AG08396 (cell line): ENCODE measurements around the gene UPP1.
"Not testable (repeated sequence)": the region's sequence is repeated elsewhere in the genome, so short reads cannot be mapped to it uniquely, and the experiment has no call there.

Experiments used
- DNase-seq: peaks from one replicate; pipeline ENCODE4 v3.0.0; 2012; ENCODE audit warnings: low spot score, mixed read lengths

UPP1 gene

DNA sequence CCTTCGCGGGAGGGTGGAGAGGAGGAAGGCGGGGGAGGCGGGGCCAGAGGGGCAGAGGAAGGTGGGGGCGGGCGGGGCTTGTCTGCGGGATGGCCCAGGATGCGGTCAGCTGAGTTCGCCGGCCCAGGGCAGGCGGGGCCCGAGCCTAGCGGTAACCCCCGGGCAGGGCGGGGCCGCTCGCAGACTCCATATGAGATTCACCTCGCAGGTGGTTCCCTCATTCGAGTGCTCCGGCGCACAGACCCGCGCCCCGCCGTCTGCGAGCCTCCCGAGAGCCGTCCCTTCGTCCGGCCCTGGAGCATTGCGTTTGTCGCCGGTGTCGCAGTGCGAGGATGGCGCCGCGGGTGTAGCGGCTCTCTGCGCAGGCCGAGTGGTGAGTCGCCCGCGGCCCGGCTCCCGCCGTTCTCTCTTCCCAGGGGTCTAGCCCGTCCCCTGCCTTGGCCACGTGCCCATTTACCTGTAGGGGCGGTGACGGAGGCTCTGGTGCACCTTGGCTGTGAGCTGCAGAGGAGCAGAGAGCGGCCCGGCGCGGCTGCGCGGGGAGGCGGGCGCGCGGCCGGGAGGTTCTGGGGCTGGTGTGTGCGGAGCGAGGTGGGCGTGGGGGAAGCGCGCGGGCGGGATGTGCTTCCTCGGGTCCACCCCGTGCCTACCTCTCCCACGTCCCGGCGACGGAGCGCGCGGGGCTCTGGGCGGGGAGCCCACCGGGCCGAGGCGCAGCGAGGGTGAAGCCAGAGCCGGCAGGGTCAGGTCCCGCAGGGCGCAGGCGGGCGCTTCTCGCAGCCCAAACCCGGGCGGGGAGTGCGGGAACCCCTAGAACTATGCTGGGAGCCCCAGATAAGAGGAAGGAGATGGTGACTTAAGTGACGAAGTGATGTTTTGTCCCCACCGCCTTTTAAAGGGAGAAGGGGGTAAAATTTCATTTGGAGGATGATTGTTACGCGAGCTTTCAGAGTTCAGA, at the start of gene UPP1:
TSS of gene UPP1 (plus strand) at position 220 of the 958 bp plus-strand sequence. CDS start 5,519 bp downstream, outside the sequence.
- DNase-seq: peak; percentile 90

DNA sequence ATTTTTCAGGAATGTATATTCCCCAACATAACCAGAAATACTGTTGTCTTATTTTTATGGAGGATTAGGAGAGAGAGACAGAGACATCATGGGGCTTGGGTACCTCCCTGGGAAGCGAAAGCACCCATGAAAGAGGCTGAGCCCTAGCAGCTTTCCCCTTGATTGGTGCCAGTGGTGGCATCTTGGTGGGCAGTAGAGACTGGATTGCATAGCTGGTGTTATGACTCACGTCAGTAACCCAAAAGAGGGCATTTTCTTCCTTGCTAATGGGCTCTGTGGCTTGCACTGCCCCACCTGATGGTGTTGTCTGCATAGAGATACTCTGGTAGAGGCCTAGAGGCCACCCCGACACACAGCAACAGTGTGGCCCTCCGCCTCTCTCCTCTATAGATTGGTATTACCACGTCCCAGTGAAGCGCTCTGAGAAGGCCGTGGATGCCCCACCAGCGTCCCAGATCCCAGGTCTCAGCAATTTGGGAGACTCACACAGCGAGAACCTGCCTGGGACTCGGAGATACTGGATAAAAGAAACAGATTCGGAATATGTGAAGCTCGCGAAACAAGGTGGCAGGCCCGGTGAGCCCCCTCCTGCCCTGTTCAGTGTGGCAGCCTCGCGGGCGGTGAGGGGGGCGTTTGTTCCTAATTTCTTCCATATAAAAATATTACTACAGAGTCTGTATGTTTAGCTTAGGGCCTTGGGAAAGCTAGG, 48.0 kb upstream of the UPP1 start:
- DNase-seq: no peak

DNA sequence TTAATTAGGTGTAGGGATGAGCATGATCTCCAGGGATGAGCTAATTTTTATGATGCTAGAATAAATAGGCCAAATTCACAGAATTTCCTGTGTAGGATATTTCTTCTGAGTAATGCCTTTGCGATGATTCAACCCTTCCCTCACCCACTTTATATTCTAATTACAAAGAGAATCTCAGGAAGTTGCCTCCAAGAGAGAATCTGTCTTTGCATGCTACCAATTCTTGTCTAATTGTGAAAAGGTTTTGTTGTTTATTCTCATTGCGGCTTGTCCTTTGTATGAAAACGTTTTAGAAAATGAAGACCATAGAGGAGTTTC, 47.5 kb upstream of the UPP1 start:
- no peak for DNase-seq

DNA sequence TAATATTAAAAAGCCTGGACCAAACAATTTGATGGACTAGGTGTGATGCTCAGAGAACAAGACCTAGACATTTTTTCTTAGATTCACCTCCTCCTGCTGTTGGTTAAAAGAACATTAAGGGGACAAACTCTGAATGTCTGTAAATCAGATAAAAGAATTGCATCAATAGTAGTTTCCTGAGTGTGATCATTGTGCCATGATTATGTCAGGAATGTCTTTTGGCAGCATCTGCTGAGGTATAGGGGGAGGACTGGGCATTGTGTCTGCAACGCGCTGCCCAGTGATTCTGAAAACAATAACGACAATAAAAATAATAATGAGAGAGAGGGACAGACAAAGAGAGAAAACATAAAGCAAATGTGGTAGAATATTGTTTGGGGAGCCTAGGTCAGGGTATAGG, 46.8 kb upstream of the UPP1 start:
- DNase-seq: no peak

DNA sequence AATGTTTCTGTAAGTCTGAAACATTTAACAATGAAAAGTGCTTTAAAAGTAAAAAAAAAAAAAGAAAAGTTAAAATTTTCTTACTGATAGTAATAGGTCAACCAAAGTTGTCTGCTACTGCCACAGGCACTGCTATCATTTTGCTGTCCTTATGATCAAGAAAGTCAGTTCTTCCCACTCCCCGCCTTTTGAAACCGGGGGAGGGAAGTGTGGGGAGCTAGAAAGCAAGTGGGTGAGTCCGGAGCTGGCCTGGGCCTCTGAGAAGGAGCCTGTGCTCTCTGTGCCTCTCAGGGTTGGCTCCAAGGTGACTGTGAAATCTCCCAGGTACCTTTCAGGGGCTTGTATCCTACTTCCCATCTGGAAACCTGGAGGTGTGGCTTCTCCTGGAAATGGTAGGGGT, 46.4 kb upstream of the UPP1 start:
- no peak for DNase-seq

DNA sequence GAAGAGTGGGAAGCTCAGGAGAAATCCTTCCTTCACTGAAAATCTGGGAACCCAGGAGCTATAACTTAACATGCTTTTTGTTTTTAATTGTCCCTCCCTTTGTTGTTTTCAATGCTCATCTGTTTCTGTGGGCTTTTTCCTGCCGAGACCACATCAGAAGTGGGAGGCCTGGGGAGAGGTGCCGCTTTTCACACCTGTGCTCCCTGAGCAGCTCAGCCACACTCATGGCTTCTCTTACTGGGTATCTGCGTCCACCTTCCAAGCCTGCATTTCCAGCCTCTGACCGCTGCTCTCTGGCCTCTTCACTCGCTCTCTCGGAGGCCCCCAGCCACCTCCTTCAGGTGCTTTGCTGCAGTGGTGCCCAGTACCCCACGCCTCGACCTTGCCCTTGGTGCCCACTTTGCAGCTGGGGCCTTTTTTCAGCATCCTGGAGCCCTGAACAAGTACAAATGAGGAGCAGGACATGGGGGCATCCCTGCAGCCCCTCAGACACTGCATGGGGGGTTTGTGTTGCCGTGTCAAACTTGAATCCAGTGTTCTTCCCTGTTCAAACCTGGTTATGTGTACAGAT, 43.8 kb upstream of the UPP1 start:
- no peak for DNase-seq

DNA sequence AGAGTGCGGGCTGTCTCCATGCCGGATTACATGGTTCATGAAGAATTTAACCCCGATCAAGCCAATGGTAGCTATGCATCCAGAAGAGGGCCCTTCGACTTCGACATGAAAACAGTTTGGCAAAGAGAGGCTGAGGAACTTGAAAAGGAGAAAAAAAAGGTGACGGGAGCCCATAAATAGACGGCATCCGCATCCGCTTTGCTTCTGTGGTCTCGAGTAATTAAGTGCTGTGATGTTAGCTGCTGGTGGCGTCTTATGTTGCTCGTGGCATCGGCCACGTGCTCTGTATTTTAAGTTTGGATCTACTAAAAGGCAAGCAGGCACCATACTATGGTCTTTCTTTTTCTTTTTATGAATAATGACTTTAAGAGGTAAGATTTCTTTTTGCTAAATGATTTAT, 42.6 kb upstream of the UPP1 start:
- DNase-seq: no peak

DNA sequence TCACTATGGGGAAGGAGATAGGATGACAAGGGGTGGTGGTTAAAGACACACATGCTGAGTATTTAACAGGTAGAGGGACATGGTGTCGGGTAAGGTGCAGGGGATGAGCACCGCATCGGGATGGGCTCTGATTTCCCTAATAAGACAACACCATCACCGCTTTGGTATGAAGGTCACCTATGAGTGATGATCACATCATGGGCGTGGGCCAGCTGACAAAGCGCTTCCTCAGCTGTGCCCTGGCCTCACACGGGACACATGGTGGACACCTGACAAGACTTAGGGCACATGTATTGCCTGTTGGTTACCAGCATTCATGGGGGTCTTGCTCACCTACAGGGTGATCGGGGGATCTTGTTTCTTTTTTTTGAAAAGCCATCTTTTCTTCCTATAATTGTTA, 41.0 kb upstream of the UPP1 start:
- DNase-seq: no peak

DNA sequence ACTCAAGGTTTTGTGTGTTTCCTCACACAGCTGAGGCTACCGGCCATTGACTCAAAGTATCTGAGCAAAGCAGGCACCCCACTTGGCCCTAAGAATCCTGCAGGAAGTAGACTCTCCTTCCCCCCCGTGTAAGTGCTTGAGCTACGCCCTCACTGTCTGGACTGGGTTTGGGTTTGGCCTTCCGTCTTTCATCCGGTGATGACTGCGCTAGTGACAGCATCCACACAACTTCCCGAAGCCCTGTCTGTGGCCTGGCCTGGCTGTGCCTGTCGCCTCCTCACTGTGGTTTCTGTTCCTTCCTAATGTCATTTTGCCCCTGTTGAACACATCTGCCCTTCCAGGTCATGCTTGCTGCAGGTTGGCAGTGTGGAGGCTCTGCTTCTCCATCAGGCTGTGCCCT, 39.2 kb upstream of the UPP1 start:
- no peak for DNase-seq

DNA sequence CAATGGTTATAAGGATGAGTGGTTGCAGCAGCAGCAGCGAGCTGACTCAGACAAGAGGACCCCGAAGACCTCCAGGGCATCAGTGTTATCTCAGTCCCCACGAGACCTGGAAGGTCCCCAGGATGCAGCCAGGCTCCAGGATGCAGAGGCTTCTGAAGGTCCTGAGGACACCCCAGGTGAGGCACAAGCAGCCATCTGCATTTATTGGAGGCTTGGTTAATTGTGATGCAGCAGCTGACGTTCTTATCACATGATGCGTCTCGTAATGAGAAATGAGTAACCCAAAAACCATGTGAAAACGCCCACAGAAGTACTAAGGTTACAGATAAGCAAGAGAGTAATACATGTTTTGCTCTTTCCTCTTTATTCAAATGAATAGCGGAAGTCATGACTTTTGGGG, 36.3 kb upstream of the UPP1 start:
- DNase-seq: no peak

DNA sequence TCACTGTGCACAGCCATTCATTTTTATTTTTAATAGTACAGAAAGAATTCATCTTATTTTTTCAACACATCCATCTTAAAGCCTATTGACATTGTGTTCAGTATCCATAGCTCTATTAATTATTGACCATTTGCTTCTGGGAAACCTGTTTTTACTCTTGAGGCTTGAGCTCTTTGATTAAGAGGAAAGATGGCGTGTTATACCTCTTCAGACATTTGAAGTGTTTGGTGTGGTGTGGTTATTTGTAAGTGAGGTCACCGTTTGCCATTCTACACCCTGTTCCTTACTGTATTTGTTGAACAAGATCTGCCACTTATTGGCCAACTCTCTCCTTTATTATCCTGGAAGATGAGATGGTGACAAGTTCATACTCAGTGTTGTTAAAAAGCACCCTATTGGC, 35.3 kb upstream of the UPP1 start:
- no peak for DNase-seq

DNA sequence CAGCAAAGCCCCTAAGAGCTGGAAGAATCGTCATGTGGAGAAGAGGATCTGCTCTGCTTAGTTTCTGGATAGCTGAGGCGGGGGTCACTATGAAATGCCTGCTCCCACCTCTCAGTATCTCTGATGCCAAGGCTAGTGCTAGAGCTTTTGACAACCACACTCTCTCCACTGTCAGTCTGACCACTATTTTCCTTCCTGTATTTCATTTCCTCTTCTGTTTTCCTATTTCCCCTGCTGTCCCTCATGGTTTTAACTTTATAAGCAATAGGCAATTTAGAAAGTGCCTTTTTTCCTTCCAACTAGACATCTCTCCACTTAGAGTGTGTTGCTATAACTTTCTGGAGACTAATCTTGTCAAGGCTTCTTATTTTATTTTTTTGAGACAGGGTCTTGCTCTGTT, 30.1 kb upstream of the UPP1 start:
- no peak for DNase-seq

DNA sequence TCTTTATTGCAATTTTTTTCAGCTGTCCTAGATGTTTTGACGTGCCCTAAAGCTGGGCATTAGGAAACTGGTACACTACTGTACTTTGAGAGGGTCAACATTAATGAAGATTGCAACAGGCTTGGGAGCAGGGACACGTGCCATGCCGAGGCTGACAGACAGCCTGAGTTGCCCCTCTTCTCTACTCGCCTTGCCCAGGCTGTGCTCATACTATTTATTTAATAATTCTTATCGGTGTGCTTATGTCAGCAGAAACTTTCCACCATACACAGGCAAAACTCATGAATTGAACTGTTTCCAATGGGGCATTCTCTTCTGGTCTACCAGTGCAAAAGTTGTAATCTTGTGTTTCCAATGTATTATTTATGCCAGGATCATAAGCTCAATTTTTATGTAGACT, 29.4 kb upstream of the UPP1 start:
- no peak for DNase-seq

DNA sequence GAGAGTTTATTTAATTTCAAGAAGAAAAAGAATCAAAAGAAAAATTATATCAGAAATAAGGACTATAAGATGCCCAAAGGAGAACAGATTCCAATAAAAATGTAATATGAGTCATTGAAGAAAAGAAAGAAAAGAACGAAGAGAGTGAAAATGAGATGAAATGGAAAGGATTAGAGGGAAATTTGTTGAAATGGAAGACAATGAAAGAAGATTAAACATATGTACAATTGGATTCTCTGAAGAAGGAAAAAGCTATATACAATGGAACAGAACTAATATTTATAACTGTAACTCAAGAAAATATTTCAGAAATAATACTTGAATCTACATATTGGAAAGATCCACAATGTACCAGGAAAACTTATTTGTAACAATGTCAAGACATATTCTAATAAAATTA, 25.1 kb upstream of the UPP1 start:
- DNase-seq: no peak

DNA sequence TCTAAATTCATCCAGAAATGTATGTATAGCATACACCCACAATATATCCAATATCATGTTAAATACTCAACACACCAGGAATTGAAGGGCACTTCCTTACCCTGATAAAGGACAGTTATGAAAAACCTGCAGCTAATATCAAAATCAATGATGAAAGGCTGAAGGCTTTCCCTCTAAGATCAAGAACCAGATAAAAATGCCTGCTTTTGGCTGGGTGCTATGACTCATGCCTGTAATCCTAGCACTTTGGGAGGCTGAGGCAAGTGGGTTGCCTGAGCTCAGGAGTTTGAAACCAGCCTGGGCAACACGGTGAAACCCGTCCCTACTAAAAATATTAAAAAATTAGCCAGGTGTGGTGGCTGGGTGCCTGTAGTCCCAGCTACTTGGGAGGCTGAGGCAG, 21.6 kb upstream of the UPP1 start:
- DNase-seq: no peak

DNA sequence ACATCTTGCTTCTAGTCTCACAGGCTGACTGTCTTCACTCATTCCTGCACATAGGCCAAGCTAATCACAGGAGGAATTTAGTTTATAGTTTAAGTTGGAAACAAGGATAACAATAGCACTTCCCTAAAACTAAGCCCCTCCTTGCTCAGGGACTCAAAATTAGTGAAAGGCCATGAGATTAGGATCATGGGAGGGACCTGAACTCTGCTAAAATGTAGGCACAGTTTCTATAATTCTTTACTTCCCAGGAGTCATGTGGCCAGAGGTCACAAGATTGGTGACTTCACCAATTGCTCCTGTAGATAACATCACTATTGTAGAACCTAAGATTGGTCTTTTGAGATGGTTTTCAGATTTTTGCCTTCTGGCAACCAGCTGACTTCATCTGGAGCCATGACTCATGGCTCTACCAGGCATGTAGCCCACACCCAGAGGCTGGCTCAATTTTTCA, 14.8 kb upstream of the UPP1 start:
- no peak for DNase-seq

DNA sequence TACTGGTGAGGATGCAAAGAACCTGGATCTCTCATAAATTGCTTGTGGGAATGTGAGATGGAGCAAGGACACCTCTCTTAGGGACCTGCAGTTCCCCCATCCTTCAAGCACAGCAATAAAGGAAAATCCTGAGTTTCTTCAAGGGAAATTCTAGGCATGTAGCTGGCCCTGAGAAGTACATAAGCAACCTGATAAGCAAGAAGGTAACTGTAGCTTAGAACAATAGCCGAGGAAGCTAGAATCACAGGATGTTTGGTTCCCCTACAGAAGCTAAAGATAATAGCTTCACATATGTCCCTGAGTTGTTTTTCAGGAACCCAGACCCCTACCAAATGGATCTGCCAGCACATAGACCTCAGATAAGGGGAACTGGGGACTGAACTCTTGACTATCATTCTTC, 11.6 kb upstream of the UPP1 start:
- DNase-seq: no peak

DNA sequence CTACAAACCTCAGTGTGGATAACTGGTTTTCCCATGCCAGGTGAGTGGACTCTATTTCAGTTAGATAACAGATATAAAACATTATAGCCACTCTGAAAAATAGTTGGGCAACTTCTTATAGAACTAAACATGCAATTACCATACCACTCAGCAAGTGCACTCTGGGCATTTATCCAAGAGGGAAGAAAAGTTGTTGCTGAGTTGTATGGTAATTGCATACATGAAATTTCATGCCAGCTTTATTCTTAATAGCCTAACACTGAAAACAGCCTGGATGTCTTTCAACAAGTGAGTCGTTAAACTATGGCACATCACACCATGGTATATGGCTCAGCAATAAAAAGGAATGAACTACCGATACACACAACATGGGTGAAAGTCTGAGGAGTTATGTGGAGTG, 10.6 kb upstream of the UPP1 start:
- DNase-seq: no peak

DNA sequence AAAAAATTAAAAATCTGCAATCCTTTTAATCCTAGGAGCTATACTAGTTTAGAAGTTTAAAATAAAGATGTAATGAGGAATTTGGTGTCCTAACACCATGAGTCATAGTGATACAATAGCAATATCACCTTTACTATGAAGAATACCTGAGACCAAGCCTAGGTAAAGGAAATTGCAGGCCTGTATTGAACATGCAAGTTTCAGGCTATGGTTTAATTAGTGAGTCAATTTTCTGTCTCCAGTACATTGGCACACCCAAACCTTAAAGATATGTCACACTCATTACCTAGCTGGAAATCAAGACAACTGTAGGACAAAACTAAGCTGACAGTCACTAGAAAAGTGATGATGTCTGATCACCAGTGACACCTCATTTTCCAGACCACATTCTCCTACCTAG, 6.7 kb upstream of the UPP1 start:
- DNase-seq: not testable (repeated sequence)

DNA sequence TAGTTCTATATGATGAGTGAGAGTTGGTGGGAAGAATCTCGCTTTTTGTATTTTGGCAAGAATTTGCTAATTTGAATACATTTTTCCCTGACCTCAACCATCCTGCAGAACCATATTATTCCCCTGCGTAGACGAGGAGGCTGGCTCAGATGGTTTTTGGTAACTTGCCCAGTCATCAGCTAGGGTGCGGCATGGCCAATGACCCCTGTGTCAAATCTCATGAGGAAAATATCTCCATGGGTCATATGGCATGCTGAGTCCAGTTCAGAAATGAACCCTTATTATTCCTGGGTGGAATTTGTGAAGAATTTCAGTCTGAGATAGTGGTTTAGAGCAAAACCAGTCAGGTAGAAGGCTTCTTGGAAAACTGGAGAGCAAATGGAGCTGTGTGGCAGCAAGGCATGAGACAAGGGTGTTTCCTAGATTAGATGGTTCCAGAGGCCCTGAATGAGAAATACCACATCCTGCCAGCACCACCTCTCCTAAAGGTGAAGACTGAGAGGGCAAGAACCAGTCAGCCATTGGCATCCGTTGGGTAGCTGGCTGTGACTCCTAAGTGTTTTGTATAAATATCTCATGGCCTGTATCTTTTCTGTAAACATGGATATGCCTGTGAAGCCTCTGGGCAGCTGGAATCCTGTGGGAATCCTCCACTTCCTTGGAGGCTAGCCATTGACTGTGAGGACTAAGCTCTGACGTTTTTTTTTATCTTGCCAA, 5.8 kb upstream of the UPP1 start:
- DNase-seq: no peak

DNA sequence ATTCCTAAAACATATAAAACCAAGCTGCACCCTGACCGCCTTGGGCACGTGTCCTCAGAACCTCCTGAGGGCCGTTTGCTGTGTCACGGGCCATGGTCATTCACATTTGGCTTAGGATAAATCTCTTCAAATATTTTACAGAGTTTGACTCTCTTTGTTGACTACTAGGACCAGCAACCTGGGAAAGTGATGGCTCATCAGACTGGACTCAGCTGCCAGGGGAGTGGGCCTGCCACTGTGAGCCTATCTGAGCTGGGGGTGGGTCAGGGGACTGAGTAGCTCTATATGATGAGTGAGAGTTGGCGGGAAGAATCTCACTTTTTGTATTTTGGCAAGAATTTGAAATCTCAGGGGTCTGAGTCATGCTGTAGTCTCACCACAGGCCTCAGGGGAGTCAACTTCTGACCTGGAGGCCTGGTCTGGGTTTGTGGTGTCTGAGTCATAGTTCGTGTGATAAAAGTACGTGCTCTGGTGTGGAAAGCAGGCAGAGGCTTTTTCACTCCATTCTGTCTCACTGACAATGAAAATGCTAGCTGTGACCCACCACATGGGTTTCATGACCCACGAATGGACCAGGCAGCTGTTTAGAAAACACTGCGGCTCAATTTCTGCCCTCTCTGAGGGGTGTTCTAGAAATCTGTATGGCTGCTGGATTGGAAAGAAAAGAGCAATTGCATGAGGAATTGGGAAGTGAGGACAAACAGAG, 4.2 kb upstream of the UPP1 start:
- DNase-seq: peak; percentile 89

DNA sequence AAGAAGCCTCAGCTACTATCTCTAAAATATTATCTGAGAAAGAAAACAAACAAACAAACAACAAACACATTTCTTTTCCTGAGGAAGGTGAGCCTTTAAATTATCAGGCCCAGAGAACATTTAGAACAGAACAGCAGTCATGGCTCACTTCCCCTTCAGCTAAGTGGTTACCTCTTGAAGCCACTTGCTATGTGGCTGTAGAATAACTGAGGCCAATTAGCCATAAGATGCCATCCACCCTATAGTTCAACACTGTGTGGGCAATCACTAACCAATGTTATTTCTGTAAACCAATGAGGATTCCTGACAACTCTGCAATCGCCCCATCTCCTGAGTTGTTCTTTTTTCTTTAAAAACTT, 3.7 kb upstream of the UPP1 start:
- no peak for DNase-seq
